IPS DF 4.7 (cell line): ENCODE results near the gene EGFL7.

ENCODE experiments used
- DNase-seq: peaks from one replicate; pipeline ENCODE4 v3.0.0-alpha.2; 2013; ENCODE audit warnings: low spot score; ENCODE audit errors: extremely low read depth

EGFL7 gene

DNA sequence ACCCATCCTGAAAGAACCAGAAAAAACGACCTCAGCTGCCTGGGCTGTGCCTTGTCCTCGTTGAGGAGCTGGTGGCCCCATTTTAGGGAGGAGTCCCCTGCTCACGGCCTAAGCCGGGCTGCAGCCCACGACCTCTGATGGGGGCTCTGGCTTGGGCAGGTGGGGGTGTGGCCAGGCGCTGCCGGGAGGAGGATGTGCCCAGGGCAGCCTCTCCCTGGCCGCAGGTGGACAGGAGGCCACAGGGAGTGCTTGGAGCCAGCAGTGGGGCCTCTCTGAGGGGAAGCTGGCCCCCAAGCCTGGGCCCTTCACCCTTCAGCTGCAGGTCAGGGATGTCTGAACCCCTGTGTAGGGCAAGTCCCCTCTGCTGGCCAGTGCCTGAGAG is 52.2 kb downstream of the EGFL7 start:
- DNase-seq: no peak

DNA sequence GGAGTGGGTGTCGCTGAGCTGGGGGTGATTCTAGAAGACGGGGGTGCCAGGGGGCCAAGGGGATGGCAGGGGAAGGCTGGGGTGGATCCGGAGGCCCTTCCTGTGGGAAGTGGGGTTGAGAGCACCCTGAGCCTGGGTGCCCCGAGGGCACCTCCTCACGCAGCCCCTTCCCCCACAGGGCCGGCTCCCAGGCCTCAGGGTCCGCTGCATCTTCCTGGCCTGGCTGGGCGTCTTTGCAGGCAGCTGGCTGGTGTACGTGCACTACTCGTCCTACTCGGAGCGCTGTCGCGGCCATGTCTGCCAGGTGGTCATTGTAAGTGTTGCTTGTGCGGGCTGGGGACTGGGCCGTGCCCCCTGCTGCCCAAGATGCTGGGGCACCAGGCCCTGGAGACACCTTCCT is 54.7 kb downstream of the EGFL7 start:
- no peak for DNase-seq

DNA sequence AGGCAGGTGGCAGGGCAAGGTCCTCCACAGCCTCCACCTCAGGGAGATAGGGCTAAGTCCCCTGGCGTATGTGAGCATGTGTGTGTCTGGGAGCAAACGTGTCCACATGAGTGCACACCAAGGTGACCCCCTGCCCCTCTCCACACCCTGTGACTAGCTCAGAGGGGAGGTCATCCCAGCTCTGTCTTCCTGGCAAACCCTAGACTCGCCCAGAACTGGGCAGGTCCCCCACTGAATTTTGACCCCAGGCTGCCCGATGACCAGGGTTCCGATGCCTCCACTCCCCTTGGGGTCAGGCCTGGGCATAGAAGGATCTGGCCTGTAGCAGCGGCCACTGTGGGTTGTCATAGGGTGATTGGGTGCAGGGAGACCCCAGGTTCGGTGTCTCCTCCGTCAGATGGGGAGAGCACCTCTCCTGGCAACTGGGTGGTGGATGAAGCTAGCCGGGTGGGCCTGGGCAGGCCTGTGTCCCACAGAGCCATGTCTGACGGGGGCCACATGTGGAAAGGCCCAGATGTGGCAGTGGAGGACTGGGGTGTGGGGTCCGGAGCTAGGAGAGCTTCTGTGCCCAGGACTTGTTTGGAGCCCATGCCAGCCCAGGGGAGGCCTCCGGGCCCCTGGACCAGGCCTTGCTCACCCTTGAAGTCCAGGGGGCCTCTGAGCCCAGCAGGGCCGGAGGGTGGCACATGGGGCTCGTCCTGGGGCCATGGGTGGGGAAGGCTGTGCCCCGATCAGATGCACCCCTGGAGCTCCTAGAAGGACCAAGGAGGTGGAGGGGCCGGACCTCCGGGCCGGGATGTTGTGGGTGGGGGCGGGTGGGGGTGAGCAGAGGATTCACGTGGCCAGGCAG is 55.9 kb downstream of the EGFL7 start:
- DNase-seq: no peak

DNA sequence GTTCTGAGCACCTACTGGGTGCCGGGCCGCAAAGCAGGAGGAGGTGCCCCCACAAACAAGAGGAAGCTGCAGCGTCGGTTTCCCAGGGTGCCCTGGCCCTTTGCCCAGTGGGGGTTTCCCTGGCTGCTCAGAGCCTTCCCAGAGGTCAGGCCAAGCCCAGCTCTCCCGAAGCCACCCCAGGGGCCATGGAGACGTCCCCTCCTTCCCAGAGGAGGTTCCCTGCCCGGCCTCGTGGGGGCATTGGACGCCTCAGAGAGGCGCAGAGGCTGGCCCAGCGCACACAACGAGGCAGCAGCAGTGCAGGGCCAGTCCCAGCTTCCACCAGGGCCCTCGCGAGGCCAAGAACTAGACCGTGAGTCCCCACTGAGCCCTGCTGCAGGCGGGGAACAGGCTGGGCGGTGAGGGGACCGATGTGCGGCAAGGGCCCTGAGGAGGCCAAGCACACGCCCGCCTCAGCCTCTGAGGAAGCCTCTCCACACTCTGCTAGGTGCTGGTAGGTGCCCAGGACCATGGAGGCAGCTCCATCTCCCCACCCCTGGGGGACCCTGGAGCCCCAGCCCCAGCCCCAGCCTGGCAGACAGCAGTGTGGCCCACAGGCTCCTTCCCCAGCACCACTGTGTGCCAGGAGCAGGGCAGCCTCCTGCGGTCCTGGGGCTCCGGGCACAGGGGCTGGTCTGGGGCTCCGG is 56.6 kb downstream of the EGFL7 start:
- no peak for DNase-seq

DNA sequence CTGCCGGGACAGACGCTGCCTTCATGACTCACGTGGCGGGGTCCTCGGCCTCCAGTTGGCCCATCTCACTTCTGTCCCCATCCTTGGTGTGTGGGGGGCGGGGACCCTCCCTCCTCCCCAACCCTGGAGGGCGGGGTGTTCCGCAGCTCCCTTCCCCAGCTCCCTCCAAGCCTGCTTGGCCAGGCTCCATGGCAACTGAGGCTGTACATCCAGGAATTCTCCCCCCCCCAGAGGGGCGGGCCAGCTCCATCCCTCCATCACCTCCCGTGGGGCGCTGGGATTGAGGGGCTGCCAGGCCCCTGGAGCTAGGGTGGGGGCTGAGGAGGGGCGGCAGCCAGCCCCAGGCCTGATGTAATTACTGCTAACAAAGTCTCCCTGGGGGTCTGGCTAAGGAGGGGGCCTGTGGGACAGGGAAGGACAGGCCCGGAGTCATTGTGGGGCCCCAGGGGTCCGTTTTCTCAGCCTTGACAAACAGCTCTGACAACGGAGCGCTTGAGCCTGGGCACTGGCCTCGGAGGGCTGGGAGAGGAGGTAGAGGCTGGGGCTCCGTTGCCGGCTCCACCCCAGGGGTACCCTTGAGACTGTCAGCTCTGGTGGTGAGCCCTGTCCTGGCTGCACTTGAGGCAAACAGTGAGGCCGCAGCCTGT is 57.7 kb downstream of the EGFL7 start:
- DNase-seq: no peak

DNA sequence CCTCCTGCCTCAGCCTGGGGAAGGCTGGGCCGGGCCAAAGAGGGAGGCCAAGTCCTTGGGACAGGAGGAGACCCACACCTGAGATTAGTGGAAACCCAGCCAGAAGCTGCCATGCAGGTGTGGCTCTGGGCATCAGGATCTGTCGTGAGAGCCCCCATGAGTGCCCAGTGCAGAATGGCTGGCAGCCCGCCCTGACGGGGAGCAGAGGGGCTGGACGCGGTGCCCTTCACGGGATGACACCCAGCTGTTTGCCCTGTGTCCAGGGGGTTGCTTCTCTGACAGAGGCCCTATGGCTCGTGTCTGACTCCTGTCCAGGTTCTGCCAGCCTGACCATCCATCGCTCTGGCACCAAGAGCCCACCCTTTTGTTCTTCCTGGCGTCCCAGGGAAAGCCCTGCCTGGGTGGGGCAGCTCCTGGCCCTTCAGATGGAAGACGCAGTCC is 58.2 kb downstream of the EGFL7 start:
- DNase-seq: no peak

DNA sequence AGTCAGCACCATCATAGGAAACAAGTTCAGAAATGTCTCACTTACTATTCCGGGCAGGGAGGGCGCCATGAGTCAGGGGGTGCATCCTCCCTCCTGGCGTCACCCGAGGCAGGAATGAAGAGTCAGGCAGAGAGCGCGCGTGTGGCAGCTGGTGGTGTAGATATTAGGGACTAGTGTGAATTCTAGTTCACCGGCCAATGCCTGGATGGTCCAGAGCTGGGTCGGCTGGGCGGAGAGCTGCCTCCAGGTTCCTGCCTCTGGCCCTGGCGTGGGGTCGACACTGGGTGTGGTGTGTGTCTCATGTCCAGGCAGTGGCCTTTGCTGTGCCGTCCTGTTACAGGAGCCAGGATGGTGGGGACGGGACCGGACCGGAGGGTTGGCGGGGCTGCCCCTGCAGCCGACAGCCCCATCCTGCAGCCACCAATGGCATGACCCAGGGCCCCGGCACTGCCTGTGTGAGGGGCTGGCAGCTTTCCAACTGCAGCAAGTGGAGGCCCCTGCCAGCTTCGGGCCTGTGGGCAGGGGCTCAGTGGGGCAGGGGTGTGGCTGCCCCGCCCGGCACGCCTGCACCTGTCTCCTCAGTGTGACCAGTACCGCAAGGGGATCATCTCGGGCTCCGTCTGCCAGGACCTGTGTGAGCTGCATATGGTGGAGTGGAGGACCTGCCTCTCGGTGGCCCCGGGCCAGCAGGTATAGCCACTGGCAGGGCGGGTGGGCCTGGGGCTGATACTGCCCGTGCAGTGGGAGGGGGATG is 58.8 kb downstream of the EGFL7 start:
- no peak for DNase-seq
